Measurements from ENCODE around the gene HS3ST5. TPM values are rescaled to one million over a fixed set of nuclear protein-coding genes. Genes with fewer than 3 reads are reported as not detected.
"Not testable (repeated sequence)": the region's sequence is repeated elsewhere in the genome, so short reads cannot be mapped to it uniquely, and the experiment has no call there.

HS3ST5 gene
- total RNA-seq, 1 experiment from 2014 or later, result not detected

- no peak for DNase-seq (ENCODE audit: low spot score)
These were observed 62.4 kb downstream of the HS3ST5 start for GRCh38 chr6:114280239-114280982.

GRCh38 chr6:114277220-114277619 is 65.6 kb downstream of the HS3ST5 start:
- DNase-seq (ENCODE audit: low spot score), result no peak

DNA sequence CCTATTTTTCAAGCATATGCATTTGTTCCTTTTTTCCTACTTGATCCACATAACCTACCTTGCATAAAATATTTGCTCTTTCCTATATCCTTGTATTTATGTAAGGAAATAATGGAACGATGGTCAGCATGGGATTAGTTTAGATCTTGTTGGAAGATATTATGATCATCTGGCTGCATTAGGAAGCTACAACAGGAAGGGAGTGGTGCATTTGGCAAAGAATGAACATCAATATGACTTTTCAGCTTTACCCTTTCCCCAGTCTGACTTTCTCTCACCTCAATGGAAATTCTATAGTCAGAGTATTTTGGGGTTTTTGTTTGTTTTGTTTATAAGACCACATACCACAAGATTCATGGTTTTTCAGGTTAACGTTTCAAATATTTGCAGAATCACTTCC is 66.0 kb downstream of the HS3ST5 start:
- no peak for DNase-seq (ENCODE audit: low spot score)

DNA sequence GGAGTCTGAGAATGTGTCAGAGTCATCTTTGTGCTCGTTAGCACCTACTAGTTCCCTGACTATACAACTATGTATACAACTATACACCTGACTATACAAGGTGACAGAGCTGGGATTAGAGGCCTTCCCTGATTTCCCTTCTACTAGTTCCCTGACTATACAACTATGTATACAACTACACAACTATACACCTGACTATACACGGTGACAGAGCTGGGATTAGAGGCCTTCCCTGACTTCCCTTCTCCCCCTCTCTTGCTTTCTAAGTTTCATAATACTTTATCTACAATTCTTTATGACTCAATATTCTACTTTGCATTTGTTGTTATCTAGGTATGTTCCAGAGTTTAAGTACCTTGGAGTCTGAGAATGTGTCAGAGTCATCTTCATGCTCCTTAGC is 68.0 kb downstream of the HS3ST5 start:
- no peak for DNase-seq (ENCODE audit: low spot score)

GRCh38 chr6:114272582-114272981 is 70.2 kb downstream of the HS3ST5 start:
- no peak for DNase-seq (ENCODE audit: low spot score)

- DNase-seq (ENCODE audit: low spot score), result no peak
These were observed 71.4 kb downstream of the HS3ST5 start for GRCh38 chr6:114271405-114271804.

DNA sequence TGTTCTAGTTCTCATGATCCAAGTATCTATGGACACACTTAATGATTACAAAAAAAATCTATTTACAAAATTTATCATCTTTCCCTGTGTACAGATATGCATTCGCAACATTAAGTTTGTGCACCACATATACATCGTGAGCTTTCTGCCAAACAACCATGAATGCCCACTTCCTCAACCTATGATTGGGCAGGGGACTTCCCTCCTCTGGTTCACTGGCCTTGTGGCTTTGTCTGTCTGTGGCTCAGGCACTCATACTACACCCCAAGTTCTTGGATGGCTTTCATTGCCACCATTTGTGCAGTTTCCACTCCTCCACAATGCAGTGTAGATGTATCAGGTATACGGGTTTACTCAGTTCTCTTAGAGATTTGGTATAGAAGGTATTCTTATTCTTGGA is 74.9 kb downstream of the HS3ST5 start:
- no peak for DNase-seq (ENCODE audit: low spot score)

GRCh38 chr6:114260810-114261209 is 82.0 kb downstream of the HS3ST5 start:
- no peak for DNase-seq (ENCODE audit: low spot score)

- no peak for DNase-seq (ENCODE audit: low spot score)
These were observed 84.4 kb downstream of the HS3ST5 start for GRCh38 chr6:114258376-114258775.

DNA sequence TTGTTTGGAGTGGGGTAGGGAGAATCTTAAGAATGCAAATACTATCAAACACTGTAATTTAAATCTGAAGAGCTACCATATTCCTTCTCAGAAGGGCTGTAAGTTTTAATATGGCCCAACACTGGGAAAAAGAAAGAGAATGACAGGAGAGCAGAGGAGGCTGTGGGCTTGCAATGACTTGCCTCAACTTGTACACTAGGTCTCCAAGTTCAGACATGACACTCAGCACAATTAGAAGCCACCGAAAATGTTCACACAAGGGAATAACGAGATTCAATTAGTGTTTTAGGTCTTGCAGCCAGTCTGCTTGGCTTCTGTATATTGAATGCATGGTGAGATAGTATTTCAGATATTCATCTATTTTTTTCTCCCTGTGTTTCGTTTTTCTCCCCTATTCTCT is 89.4 kb downstream of the HS3ST5 start:
- DNase-seq (ENCODE audit: low spot score), result no peak

DNA sequence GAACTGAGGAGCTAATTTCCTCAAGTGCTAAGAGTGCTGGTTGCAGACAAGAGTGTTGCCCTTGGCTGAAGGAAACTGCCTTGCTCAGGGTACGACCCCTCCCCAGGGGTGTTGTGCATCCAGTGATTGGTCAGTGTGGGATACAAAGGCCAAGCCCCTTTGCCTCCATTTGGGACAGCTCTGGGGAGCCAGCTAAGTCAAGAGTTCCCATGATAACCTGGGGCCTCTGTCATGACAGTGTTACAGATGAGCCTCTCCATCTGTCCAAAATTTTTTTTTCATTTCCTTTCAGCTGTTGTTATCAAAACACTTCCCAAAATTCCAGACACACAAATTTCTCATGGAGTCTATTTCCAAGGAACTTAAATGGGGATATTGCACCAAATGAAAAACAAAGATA is 93.3 kb downstream of the HS3ST5 start:
- no peak for DNase-seq (ENCODE audit: low spot score)

GRCh38 chr6:114247101-114247500 is 95.7 kb downstream of the HS3ST5 start:
- no peak for DNase-seq (ENCODE audit: low spot score)

DNA sequence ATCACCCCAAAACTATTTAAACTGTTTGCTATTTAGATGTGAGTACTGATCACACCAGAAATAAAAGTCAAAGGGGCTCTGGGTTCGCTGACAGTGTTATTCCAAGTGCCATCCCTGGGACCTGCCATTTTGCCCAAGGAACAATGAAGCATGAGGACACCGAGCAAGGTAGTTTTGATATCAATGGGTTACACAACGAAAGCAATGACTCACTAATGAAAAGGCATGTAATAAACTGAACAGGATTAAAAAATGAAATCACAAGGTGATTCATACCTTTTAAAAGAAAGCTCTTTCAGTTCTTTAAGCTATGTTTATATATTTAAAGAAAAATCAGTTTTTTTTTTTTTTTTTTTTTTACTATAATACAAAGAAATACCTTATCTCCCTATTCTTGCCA is 102.0 kb downstream of the HS3ST5 start:
- DNase-seq (ENCODE audit: low spot score), result no peak

DNA sequence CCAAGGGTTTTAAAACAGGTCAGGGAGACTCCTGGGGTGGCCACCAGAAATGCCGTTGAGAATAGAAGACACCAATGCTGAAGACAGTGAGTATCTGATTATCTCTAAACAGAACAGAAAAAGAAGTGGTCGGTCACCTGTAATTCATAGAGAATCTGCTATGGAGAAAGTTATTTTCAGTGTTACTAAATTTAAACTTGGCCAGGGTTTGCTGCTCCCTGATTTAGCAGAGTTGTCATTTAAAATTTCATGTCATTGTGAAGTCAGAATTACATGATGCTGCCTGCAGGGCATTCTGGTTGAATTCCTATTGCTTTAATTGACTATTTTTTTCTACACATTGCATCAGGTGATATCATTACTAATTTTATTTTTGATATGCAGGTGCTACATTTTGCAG is 114.1 kb downstream of the HS3ST5 start:
- no peak for DNase-seq (ENCODE audit: low spot score)

GRCh38 chr6:114227944-114228468 is 114.8 kb downstream of the HS3ST5 start:
- DNase-seq (ENCODE audit: low spot score), result no peak

DNA sequence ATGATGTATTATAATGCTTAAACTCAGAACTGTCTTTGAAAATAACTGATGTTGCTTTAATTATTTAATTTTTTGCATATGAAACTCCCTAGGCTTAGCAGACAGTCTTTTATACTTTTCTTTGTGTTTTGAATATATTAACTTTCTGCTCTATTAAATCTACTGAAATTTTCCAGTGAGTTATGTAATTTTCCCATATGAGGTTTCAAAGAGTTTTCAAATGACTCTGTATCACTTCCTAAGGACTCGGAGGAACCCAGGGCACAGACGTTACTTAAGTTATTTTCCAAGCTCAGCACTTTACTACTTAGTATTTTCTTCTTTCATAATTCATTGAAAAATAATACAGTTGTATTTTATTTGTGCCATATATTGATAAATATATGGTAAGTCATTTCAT is 122.6 kb downstream of the HS3ST5 start:
- DNase-seq (ENCODE audit: low spot score), result no peak

DNA sequence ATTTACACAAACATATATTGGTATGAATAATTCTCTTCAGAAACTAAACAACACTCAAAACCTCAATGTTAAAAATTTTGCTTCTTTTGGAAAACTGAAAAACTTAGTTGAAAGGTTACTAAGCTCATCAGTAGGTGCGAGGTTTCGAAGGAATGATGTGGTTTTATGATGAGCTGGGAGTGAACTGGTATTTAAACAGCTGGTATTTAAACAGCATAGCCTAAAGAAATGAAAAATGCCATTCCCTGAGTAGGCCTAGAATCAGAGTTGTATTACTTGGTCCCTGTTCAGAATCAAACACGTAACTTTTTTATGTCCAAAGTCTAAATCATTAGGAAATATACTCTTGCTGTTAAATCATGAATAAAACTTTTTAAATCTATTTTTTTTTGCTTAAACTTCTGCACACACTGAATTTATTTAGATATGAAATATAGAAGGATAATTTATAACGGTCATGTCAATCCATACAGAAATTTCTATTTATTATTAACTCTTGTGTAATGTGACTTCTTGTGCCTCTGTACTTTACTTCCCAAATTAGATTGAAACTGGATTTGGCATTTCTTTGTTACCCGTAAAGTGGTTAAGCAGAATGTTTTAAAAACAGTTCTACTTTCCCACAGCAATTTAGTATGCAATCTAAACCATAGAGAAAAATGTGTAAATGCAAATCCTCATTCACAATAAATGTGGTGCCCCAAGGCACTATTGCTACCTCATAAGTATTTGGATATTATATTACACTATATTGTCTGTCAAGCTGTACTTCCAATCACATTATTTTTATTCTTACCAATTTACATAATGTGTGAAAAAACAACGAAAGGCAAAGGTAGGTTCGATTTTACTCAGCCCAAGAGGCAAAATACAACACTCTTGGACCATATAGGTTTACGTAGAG is 124.1 kb downstream of the HS3ST5 start:
- DNase-seq (ENCODE audit: low spot score), result no peak

GRCh38 chr6:114217996-114218395 is 124.8 kb downstream of the HS3ST5 start:
- DNase-seq (ENCODE audit: low spot score), result not testable (repeated sequence)

GRCh38 chr6:114216789-114217467 is 125.9 kb downstream of the HS3ST5 start:
- no peak for DNase-seq (ENCODE audit: low spot score)

DNA sequence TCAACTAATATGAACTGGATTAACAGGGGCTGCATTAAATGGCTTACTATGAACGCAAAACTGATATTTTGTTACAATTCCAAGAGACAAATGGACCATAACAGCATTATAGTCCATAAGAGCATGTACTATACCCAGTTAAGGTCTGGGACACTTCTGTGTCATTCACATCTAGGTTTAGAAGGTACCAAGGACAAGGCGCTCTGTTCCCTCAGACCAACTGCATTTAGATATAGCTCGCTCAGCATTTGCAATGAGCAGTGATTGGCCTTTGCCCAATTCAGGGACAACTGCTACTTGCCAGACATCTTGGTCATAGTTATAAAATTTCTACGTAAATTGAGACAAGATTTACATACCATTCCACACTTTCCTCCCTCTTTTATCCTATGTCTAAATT is 132.4 kb downstream of the HS3ST5 start:
- no peak for DNase-seq (ENCODE audit: low spot score)

- no peak for DNase-seq (ENCODE audit: low spot score)
These were observed 139.4 kb downstream of the HS3ST5 start for GRCh38 chr6:114203460-114203859.

GRCh38 chr6:114202389-114202788 is 140.4 kb downstream of the HS3ST5 start:
- DNase-seq (ENCODE audit: low spot score), result no peak
